Neural cell (in vitro differentiated cells): Measurements from ENCODE around the gene CST11.

Experiments
- CTCF ChIP-seq: fragments of 450-650 bp; IDR thresholded peaks from 2 replicates; pipeline ENCODE4 v1.5.1; 2014; ENCODE audit warnings: antibody characterized with exemption, mild to moderate bottlenecking, moderate library complexity; ENCODE audit not compliant: poor library complexity, severe bottlenecking
- POLR2AphosphoS5 ChIP-seq: IDR thresholded peaks from 2 replicates; pipeline ENCODE4 v1.6.1; 2012
- RAD21 ChIP-seq: fragments of 450-650 bp; conservative IDR thresholded peaks from 2 replicates; pipeline ENCODE4 v1.6.1; 2014; ENCODE audit warnings: antibody characterized with exemption, mild to moderate bottlenecking, moderate library complexity
- SMC3 ChIP-seq: fragments of 450-650 bp; conservative IDR thresholded peaks from 2 replicates; pipeline ENCODE4 v1.6.1; 2014; ENCODE audit warnings: antibody characterized with exemption, mild to moderate bottlenecking, moderate library complexity; ENCODE audit not compliant: poor library complexity

DNA sequence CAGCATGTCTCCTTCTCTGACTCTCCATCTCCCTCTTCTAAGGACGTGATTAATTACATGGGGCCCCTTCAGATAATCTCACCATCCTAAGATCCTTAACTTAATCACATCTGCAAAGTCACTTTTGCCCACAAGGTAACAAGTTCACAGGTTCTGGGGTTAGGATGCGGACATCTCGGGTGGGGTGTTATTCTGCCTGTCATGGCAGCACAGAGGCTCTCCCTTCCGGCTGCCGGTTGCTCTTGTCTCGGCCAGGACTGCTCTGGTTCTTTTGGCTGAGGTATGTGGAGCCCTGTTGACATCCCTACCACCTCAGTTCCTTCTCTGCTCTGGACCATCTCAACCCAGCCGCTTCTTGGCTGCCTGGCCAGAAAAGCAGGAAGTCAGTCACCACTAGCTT is 4.2 kb upstream of the CST11 start:
- TF ChIP-seq CTCF (no peak), POLR2AphosphoS5 (no peak), SMC3 (no peak), RAD21 (no peak)
